Right renal pelvis (tissue), 4 donors: ENCODE measurements around the gene SMAD1. TPM values are rescaled to one million over a fixed set of nuclear protein-coding genes. Genes with fewer than 3 reads are reported as not detected.

Source experiments
- DNase-seq, 4 donors: peaks; one replicate each; pipeline ENCODE4 v3.0.0-alpha.2; 2013; ENCODE audit warnings: low read depth in 4 of 4, low spot score in 3 of 4, missing footprints in 1 of 4
- polyA plus RNA-seq, 4 donors: library from polyadenylated mRNA; unstranded; fragments of 120-200 nt; gene quantifications; one replicate each; pipeline ENCODE4 v1.2.1, GENCODE V29; 2013; ENCODE audit not compliant: insufficient read length in 4 of 4

Gene SMAD1
- 10 to 100 TPM; 54.9 to 71.8 (median 69.3) TPM for polyA plus RNA-seq

DNA sequence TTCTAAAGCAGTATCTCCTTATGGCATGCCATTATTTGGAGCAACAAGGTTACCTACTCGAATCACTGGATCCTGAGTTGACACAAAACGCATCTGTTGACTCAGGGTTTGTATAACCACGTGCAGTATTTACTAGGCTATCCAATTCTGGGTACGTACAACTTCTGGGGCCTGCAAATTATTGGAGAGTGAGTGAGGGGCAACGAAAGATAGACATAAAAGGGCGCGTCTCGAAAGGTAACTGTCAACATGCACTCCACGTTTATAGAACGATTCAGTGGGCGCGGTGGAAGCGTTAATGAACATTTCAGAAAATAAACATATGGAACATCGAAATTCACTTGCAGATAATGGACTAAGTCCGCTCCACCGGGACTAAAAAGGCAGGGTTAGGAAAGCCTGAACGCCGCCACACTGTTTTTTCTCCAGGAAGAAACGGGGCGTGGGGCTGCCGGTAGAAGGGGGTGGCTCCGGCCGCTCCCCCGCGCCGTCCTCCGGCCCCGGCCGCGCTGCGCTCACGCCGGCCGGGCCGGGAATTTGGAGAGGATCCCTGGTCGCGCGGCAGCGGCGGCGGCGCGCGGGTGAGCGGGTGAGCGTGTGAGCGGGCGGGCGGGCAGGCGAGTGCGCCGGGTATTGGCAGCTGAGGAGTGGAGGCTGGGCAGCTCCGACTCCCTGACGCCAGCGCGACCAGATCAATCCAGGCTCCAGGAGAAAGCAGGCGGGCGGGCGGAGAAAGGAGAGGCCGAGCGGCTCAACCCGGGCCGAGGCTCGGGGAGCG is at the start of gene SMAD1:
SMAD1 (plus strand) TSS at position 690 of the 778 bp plus-strand sequence. CDS start 32,761 bp downstream, outside the sequence.
- DNase-seq: peak; percentile 54 to 69 (median 64)

DNA sequence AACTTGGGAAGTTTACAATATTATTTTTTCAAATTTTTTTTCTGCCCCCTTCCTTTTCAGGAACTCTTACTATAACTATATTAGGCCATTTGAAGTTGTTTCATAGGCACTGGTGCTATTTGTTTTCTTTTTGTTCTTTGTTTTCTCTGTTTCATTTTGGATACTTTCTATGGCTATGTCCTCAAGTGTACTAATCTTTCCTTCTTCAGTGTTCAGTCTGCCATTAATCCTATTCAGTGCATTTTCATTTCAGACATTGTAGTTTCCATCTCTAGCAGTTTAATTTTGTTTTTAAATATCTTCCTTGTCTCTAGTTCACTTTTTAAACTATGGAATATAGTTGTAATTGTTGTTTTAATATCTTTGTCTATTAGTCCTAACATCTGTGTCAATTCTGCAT is 48.0 kb upstream of the SMAD1 start:
- DNase-seq: no peak

DNA sequence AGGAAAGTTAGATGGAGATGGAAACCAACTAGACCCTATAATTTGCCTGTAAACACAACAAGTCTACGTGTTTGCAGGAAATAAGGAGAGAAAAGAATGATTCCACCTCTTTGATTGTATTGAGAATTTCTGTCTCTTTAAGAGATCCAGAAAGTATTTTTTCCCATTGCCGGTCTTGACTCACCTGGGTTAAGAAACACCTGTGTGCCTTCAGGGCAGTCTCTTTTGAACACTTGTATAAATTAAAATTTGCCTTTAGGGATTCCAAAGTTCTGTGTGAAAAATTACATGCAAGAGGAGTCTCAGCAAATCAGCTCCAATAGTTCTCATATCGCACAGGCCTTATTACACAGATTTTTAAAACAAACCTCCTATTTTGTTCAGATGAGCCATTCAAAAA is 46.0 kb upstream of the SMAD1 start:
- no peak for DNase-seq

DNA sequence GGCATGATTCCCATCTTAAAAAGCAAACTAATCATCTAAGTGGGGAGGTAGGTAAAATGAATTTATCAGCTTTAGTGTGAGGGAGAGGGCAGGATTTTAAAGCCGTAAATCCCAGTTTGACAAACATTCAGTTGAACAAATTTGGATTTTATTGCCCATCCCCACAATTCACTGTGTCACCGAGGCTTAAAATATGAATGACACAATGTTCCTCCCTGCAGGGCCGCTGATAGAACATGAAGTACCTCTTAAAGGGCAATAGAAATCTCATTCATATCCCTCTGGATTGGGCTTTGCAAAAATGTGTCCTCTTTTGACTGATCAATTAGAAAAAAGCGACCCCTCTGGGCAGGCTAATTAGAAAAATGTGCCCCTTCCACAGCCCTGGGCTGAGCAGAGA is 45.5 kb upstream of the SMAD1 start:
- DNase-seq: no peak

DNA sequence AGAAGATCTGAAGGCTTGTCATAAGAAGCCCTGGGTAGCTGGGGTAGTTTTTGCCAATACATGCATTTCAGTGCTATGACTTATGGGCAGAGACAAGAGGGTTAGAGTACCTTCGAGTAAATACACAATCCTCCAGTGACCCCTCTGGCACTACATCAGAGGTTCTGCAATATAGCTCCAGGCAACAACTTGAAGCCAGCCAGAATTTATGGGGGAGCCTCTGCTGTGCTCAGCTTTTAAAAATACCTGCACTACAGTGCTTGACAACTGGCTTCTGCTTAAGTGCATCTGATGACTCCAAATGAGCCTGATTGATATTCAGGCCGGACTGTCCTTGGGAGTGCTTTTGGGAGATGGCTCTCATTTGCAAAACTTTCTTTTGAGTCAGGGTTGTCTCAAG is 44.9 kb upstream of the SMAD1 start:
- no peak for DNase-seq

DNA sequence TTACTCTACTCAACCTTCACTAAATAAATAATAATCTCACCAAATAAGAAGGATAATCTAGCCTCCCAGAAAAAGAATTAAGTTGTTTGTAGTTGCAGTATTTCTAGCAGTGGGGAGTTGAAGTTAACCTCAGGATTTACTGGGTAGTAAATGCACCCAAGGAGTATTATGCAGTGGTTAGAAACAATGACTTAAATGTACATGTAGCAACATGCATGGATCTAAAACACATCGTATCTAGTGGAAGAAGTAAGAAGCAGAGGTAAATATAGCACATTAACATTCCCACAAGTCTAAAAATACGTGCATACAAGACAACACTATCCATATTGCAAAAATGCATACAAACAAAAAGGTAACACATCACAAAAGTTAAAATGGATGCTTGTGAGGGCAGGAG is 44.2 kb upstream of the SMAD1 start:
- no peak for DNase-seq

DNA sequence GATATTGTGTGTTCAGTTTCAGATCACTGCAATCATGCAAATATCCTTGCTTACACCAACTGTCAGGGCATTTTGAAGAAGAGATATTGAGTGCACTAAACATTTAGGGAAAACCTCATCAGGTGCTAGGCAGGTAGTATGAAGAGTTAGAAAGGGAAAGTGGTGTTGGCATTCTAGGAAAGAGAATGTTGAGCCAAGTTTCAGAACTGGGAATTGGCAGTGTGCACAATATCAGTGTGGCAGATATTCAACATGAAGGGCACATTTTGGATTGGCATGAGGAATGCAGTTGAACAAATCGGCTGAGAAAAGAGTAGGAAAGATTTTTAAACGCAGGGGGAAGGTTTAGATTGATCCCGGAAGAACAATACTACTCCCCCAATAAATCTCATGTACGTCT is 43.4 kb upstream of the SMAD1 start:
- no peak for DNase-seq

DNA sequence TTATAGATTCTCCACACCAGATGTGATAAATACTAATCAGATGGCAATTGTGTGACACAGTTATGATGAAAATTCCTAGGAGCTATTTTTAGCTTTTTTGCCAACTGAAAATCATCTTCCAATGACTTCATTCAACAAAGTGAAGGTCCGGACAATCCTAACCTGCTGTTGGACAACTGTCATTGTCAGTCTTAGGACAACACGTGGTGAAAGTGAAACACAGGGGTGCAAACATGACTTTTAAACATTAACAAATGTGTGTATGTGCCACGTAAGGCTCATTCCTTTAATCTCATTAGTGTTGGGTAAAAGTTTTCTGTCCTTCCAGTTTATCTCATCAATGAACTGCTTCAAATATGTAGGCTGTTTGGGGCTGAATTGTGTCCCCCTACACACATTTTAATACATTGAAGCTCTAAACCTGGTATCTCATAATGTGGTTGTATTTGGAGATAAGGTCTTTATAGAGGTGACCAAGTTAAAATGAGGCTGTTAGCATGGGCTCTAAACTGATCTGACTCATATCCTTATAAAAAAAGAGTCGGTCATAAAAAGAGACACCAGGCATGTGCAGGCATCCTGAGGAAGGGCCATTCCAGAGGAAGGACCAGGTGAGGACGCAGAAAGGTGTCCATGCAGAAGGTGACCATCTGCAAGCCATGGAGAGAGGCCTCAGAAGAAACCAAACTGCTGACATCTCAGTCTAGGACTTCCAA is 41.2 kb upstream of the SMAD1 start:
- DNase-seq: no peak

DNA sequence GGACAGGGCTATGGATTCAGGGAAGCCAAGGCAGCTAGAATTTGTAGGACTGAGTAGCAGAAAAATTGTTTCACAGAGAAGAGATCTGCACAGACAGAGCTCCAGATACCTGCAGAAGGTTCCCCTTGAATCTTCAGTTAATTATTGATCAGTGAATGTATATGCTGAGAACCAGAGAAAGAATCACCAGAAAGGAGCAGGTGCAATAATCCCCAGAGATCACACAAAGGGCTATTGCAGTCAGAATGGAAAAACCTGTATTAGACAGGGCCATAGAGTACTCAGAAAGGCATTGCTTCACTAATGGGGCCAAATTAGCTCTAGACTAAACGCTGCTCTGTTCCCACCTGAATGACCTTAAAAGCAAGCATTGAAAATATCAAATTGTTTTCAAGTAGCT is 35.5 kb upstream of the SMAD1 start:
- DNase-seq: no peak

DNA sequence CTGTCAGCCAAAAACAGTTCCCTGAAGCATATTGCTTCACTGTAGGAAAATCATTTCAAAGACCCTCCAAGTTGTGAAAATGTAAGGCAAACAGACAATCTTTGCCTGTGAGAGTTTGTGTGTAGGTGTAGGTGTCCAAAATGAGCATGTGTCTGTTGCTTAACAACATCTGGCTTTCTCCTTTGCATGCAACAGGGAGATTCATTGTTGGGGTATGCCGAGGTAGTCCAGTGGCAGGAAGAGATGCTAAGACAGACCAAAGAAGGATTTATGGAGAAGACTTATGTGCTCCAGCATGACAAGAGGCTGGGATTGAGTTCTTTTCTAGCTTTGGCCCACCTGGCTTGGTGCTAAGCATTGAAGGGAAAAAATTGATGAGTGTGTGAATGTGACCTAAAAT is 29.8 kb upstream of the SMAD1 start:
- no peak for DNase-seq

DNA sequence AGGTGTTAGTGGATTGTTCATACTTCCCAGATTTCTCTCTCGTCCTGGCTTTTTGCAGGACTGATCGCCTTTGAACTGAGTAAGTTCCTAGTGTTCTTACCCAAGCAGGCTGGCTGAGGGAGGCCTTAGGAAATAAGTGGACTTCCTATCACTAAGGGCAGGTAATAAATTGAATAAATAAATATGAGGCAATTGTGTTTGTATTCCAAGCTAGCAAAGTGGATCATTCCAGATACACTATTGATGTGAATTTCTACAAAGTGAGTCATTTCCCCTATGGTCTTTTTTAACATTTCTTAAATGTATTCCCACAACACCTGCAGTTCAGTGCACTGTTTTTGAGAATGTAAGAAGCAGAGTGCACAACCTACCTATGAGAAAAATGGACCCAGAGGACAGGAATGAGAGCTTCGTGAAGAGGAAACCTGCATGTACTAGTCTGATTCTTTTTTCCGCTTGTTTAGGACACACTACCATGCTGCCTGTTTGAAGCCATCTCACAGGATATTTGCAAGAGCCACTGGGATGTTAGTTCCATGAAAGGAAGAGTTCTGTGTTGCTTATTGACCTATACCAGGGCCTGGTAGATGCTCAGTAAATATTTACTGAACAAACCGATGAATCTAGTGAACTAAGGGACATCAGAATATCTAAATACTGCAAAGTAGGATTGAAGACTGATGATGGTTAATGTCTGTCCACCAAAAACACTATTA is 29.0 kb upstream of the SMAD1 start:
- no peak for DNase-seq

DNA sequence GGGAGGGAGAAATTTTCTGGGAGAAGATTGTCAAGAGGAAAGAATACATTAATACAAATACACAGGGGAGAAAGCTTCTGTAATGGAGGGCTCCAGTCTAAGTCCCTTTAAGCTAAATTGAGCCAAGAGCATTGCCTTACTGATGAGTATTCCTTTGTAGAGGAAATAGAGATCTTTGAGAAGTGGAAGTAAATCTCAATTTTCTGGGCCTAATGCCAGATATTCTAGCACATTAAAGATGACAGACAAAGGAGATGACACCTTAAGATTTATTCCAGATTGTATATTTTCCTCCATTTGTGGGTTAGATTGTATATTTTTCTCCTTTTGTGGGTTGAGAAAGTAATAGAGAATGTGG is 28.5 kb upstream of the SMAD1 start:
- no peak for DNase-seq

DNA sequence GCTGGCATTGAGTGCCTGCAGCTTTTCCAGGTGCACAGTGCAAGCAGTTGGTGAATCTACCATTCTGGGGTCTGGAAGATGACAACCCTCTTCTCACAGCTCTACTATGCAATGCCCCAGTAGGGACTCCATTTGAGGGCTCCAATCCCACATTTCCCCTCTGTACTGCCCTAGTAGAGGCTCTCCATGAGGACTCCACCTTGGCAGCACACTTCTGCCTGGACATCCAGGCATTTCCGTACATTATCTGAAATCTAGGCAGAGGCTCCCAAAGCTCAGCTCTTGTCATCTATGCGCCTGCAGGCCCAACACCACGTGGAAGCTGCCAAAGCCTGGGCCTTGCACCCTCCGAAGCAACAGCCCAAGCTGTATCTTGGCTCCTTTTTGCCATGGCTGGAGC is 8.4 kb upstream of the SMAD1 start:
- no peak for DNase-seq

DNA sequence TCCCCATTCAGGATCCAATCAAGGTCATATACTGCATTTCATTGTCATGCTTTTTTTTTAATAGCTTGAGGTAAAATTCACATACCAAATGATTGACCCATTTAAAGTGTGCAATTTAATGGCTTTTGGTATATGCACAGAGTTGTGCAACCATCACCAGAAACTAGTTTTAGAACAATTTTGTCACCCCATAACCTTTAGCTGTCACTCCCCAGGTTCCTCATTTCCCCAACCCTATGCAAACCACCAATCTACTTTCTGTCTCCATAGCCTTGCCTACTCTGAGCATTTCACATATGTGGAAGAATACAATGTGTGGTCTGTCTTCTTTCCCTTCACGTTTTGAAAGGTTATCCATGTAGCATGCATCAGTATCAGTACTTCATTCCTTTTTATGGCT is 1.4 kb upstream of the SMAD1 start:
- DNase-seq: no peak

DNA sequence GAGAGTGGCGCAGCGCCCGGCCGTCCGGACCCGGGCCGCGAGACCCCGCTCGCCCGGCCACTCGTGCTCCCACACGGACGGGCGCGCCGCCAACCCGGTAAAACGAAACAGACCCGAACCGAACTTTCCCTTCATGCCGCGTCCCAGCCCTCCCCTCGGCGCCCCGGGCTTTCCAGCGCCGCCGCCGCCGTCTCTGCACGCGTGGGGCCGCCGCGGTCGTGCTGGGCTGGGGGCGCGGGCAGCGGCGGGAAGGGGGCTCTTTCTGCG is 222 bp downstream of the SMAD1 start:
- DNase-seq: no peak

DNA sequence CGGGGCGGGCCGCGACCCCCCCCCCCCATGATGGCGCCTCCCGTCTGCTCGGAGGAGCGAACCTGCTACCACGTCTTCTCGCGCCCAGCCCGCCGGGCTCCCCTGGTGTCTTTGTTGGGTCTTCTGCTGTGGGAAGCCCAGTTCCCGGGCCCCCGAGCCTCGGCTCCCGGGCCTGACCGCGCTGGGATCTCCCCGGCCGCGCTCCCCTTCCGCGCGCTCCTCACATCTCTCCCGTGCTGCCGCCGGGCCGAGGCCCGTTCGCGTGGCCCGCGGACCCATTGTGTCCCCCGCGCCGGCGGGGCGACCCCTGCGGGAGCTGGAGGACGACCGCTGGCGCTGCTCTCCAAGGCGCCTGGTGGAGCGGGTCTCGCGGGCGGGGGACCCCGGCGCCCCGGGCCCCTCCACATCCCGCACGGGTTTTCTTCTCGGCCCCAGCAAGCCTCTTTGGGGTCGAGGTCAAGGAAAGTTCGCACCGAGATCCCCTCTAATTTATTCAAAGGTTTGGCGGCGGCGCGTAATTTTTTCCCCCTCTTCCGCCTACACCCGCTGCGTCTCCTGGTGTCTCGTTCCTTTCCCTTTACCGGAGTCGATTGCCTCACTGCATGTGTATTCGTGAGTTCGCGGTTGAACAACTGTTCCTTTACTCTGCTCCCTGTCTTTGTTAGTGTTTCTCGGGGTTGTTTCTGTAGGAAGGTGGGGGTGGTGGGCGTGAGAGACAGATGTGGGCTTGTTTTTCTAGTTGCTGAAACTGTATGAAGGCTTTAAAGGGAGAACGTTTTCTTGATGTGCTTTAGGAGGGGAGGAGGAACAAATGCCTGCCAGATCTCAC is 770 bp downstream of the SMAD1 start:
- peak in 3 of 4 donors; percentile 50 to 67 (median 65) for DNase-seq

DNA sequence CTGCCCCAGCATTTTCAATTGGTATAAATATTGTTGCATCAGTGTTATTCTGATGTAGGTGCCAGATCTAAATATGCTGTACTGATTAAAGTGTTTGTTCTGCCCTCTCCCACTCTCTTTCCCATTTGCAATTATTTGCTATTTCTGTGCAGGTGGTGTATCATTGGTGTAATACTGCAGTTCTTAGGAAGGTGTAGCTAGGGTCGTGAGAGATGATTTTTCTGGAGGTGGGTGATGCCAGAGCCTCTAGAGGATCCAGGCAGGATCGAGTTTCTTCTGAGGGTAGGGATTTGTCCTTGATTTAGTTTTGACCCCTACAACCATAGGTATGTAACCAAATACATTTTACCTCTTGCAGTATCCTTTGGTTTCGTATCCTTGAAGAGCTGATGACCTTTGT is 1.9 kb downstream of the SMAD1 start:
- no peak for DNase-seq

DNA sequence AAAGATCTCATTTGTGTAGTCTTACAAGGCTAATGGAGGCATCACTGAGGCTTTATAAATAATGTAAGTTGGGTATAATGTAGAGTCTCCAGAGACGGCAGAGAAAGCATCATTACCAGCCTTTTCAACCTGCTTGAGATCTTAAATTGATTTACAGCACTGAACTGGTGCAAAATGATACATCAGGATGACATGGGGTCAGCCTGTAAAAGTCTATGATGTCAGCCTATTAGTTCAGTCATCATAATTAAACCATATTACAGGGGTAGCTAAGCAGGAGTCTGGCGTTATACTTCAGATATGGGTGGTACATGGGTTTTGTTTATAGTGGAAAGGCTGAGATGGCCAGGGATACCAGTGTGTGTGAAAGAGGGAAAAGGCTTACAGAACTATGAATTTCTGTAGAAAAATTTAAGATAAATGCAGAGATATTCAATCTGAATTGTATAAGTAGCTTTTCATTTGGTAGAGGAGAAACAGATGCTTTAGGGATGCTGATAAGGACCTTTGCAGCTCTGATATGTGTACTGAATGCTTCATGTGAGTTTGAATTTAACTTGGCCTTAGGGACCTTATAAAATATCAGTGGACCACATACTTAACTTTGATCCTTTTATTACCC is 2.7 kb downstream of the SMAD1 start:
- no peak for DNase-seq

DNA sequence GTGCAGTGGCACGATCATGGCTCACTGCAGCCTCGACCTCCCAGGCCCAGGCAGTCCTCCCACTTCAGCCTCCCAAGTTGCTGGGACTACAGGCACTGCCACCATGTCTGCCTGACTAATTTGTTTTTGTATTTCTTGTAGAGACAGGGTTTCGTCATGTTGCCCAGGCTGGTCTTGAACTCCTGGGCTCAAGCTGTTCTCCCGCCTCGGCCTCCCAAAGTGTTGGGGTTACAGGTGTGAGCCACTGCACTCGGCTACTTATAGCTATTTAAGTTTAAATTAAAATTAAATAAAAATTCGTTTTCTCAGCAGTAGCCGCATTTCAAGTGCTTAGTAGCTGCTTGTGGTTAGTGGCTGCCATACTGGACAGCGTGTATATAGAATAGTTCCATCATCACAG is 3.5 kb downstream of the SMAD1 start:
- DNase-seq: no peak

DNA sequence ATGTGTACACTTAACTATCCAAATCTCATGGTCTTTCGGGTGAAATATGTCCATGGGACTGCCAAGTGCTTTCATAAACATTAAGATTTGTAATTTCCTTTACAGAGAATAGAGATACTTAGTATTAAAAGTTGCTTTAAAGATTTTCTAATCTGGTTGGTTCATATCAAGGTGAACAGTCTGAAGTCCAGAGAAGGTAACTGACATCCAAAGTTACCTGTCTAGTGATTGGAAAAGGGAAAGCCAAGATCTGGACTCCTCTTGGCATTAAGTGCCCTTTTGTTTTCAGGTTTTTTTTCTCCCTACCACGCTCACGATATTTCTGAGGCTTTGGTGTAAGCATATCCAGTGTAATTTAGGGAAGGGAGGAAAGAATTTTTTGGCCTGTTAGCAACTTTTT is 5.0 kb downstream of the SMAD1 start:
- DNase-seq: no peak

DNA sequence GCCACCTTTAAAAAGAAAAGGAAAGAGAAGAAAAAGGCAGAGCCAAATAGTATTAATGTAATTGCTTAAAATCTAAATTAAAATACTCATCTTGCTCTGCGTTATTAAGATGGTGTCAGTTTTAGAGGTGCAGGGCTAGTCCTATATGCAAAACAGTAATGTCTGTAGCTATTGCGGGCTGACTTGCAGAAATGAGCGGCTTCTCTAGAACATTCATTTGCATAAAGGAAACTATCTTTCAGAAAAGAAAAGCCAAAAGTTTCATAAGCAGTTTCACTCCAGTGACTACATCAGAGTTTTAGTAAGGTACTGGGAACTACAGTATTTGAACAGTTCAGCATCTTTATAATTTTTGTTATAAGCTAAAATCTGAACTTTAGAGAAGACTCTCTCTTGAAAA is 6.0 kb downstream of the SMAD1 start:
- no peak for DNase-seq
